Measurements from ENCODE around the gene CYBA. TPM values are rescaled to one million over a fixed set of nuclear protein-coding genes. Genes with fewer than 3 reads are reported as not detected.

Gene CYBA
- total and polyA plus RNA-seq, 9 donors = 6.5 to 244 (median 56.6) TPM

- Histone ChIP-seq H3K27ac (no peak overlapping the region), H3K4me3 (no peak overlapping the region), H3K27me3 (no peaks in the 10 kb centered on the region), H3K9me3 (no peaks in the 10 kb centered on the region), H3K4me1 (ENCODE audit: insufficient read depth) (no peaks in the 10 kb centered on the region), H3K36me3 (no peaks in the 10 kb centered on the region)
- WGBS, 3 donors = 85 to 96% (median 90%) methylated on average over 6 of the region's 6 CpGs
- intact Hi-C loops (cut with DNase I) = no loop called here
- no peak for DNase-seq
- TF ChIP-seq POLR2A (IDR thresholded peaks at IDR 0.05) = no peak
- no peak for TF ChIP-seq CTCF (IDR thresholded peaks at IDR 0.05)
- no peak for TF ChIP-seq EP300 (IDR thresholded peaks at IDR 0.05)
These were observed 56.9 kb downstream of the CYBA start for GRCh38 chr16:88593910-88594309.

- TF ChIP-seq POLR2A (IDR thresholded peaks at IDR 0.05) (no peak), EP300 (IDR thresholded peaks at IDR 0.05) (no peak)
These were observed 57.4 kb downstream of the CYBA start for GRCh38 chr16:88593489-88593888.

More at GRCh38 chr16:88593489-88593888, 57.4 kb downstream of the CYBA start:
- H3K4me3 ChIP-seq = no peak overlapping the region
- intact Hi-C loops (cut with DNase I) = no loop called here
- WGBS, 3 donors = 77 to 83% (median 79%) methylated on average over 11 of the region's 11 CpGs
- H3K27me3 ChIP-seq = no peaks in the 10 kb centered on the region
- DNase-seq = no peak
- no peaks in the 10 kb centered on the region for H3K36me3 ChIP-seq
- no peak overlapping the region for H3K27ac ChIP-seq
- no peaks in the 10 kb centered on the region for H3K9me3 ChIP-seq
- no peaks in the 10 kb centered on the region for H3K4me1 ChIP-seq (ENCODE audit: insufficient read depth)

Other genes with a start within 250 kb of the CYBA start
- gene ZFPM1, start 197.8 kb downstream of the CYBA start, total RNA-seq = 10 to 100 TPM in 1 of 7 donors, 1 to 10 TPM in 5, under 1 TPM in 1; 0.95 to 11.4 (median 4.3) TPM
- 1 to 10 TPM in 1 of 2 donors, under 1 TPM in 1; 0.10 to 1.2 TPM for gene ZFPM1, start 197.8 kb downstream of the CYBA start, polyA plus RNA-seq
- gene ZC3H18, start 80.7 kb downstream of the CYBA start, total RNA-seq = 10 to 100 TPM; 16.0 to 40.4 (median 36.5) TPM
- gene ZC3H18, start 80.7 kb downstream of the CYBA start, polyA plus RNA-seq = 10 to 100 TPM; 17.1 to 25.3 TPM
- not detected for gene IL17C, start 12.5 kb downstream of the CYBA start, total RNA-seq
- gene IL17C, start 12.5 kb downstream of the CYBA start, polyA plus RNA-seq = not detected
- 100 to 1,000 TPM in 1 of 7 donors, 10 to 100 TPM in 5, 1 to 10 TPM in 1; 9.1 to 135 (median 20.9) TPM for gene MVD, start 12.0 kb upstream of the CYBA start, total RNA-seq
- gene MVD, start 12.0 kb upstream of the CYBA start, polyA plus RNA-seq = 10 to 100 TPM in 1 of 2 donors, 1 to 10 TPM in 1; 9.2 to 22.6 TPM
- 1 to 10 TPM in 1 of 7 donors, under 1 TPM in 3, not detected in 3; 0.12 to 1.0 (median 0.25) TPM for gene SNAI3, start 35.5 kb upstream of the CYBA start, total RNA-seq
- under 1 TPM in 1 of 2 donors, not detected in 1; 0.28 TPM for gene SNAI3, start 35.5 kb upstream of the CYBA start, polyA plus RNA-seq
- gene RNF166, start 55.4 kb upstream of the CYBA start, total RNA-seq = 10 to 100 TPM; 17.3 to 26.5 (median 22.2) TPM
- 10 to 100 TPM in 1 of 2 donors, 1 to 10 TPM in 1; 4.7 to 14.0 TPM for gene RNF166, start 55.4 kb upstream of the CYBA start, polyA plus RNA-seq
- gene CTU2, start 55.5 kb upstream of the CYBA start, total RNA-seq = 10 to 100 TPM in 6 of 7 donors, 1 to 10 TPM in 1; 8.2 to 36.5 (median 20.5) TPM
- 10 to 100 TPM in 1 of 2 donors, under 1 TPM in 1; 0.45 to 12.9 TPM for gene CTU2, start 55.5 kb upstream of the CYBA start, polyA plus RNA-seq
- 10 to 100 TPM; 27.8 to 93.5 (median 49.1) TPM for gene PIEZO1, start 134.2 kb upstream of the CYBA start, total RNA-seq
- 10 to 100 TPM; 13.0 to 62.1 TPM for gene PIEZO1, start 134.2 kb upstream of the CYBA start, polyA plus RNA-seq
- 1 to 10 TPM in 4 of 7 donors, under 1 TPM in 2, not detected in 1; 0.66 to 3.2 (median 1.5) TPM for gene CDT1, start 152.7 kb upstream of the CYBA start, total RNA-seq
- gene CDT1, start 152.7 kb upstream of the CYBA start, polyA plus RNA-seq = under 1 TPM; 0.18 to 0.56 TPM
- 100 to 1,000 TPM in 2 of 7 donors, 10 to 100 TPM in 5; 51.3 to 150 (median 74.1) TPM for gene APRT, start 160.9 kb upstream of the CYBA start, total RNA-seq
- 10 to 100 TPM; 12.7 to 76.9 TPM for gene APRT, start 160.9 kb upstream of the CYBA start, polyA plus RNA-seq
- gene GALNS, start 205.9 kb upstream of the CYBA start, total RNA-seq = 10 to 100 TPM; 14.1 to 30.1 (median 21.6) TPM
- gene GALNS, start 205.9 kb upstream of the CYBA start, polyA plus RNA-seq = 10 to 100 TPM; 14.0 to 40.4 TPM
- 10 to 100 TPM; 37.2 to 65.7 (median 56.3) TPM for gene TRAPPC2L, start 206.1 kb upstream of the CYBA start, total RNA-seq
- gene TRAPPC2L, start 206.1 kb upstream of the CYBA start, polyA plus RNA-seq = 100 to 1,000 TPM in 1 of 2 donors, 10 to 100 TPM in 1; 58.6 to 101 TPM
- not detected for gene PABPN1L, start 215.6 kb upstream of the CYBA start, total RNA-seq
- under 1 TPM in 1 of 2 donors, not detected in 1; 0.25 TPM for gene PABPN1L, start 215.6 kb upstream of the CYBA start, polyA plus RNA-seq

Data from ovary (tissue), 9 donors.